Muscle of leg (tissue), 11 donors: ENCODE measurements around the gene ZNF823. TPM values are rescaled to one million over a fixed set of nuclear protein-coding genes. Genes with fewer than 3 reads are reported as not detected.
A peak's percentile ranks its signal among the peaks of the same experiment; 100 is the strongest.
"Not testable (repeated sequence)": the region's sequence is repeated elsewhere in the genome, so short reads cannot be mapped to it uniquely, and the experiment has no call there.

ENCODE experiments used
- DNase-seq: peaks from one replicate; pipeline ENCODE4 v3.0.0; 2013
- H3K27ac ChIP-seq: one replicate; pipeline ENCODE4 v1.5.1; 2013; ENCODE audit warnings: mild to moderate bottlenecking, low read length, control low read depth
- H3K27me3 ChIP-seq: one replicate; pipeline ENCODE4 v1.6.1; 2013; ENCODE audit warnings: low read length; ENCODE audit not compliant: control insufficient read depth, insufficient read depth
- H3K36me3 ChIP-seq: one replicate; pipeline ENCODE4 v1.6.1; 2013; ENCODE audit warnings: low read length; ENCODE audit not compliant: control insufficient read depth, insufficient read depth
- H3K4me1 ChIP-seq: one replicate; pipeline ENCODE4 v1.6.1; 2013; ENCODE audit warnings: low read length; ENCODE audit not compliant: control insufficient read depth, insufficient read depth
- H3K4me3 ChIP-seq: one replicate; pipeline ENCODE4 v1.5.1; 2013; ENCODE audit warnings: low read length, control low read depth
- H3K9me3 ChIP-seq: replicated peaks from 2 replicates; pipeline ENCODE4 v1.6.1; 2013; ENCODE audit warnings: low read depth, low read length; ENCODE audit not compliant: control insufficient read depth
- WGBS: methylation state at CpG from one replicate; pipeline ENCODE4 v1.1.5; 2013; ENCODE audit warnings: missing lambda C conversion rate; ENCODE audit not compliant: insufficient coverage; 5-methylcytosine and 5-hydroxymethylcytosine counted together
- polyA plus RNA-seq, 8 donors: library from polyadenylated mRNA; unstranded; fragments of 120-200 nt; gene quantifications; one replicate each; pipeline versions ENCODE4 v1.2.1 to v1.2.3, GENCODE V29; 2013; ENCODE audit warnings: inconsistent platforms in 1 of 8, low replicate concordance in 1 of 8; ENCODE audit not compliant: insufficient read length in 8 of 8, insufficient read depth in 1 of 8
- total RNA-seq: library from RNA; stranded (reverse); fragments of 120-200 nt; gene quantifications from one replicate; pipeline ENCODE4 v1.2.4, GENCODE V29; 2013

Gene ZNF823
- total and polyA plus RNA-seq, 9 donors, result 3.1 to 9.1 (median 4.2) TPM

- DNase-seq, result no peak
- Histone ChIP-seq H3K27me3 (no peaks in the 10 kb centered on the region), H3K9me3 (peaks cover 46% of the 10 kb centered on the region), H3K27ac (no peak overlapping the region), H3K36me3 (no peaks in the 10 kb centered on the region), H3K4me3 (no peak overlapping the region), H3K4me1 (no peaks in the 10 kb centered on the region)
- 100% methylated on average over 1 of the region's 2 CpGs for WGBS
These were observed 58.0 kb downstream of the ZNF823 start for GRCh38 chr19:11680689-11681302.

- Histone ChIP-seq H3K9me3 (peaks cover 37% of the 10 kb centered on the region), H3K27me3 (peaks cover 3% of the 10 kb centered on the region), H3K4me1 (peaks cover 5% of the 10 kb centered on the region), H3K4me3 (no peak overlapping the region), H3K36me3 (no peaks in the 10 kb centered on the region), H3K27ac (no peak overlapping the region)
- 92% methylated on average over 1 of the region's 1 CpG for WGBS
- no peak for DNase-seq
These were observed 60.2 kb downstream of the ZNF823 start for GRCh38 chr19:11678504-11678903.

GRCh38 chr19:11676661-11677600 is 61.8 kb downstream of the ZNF823 start:
- H3K4me1 ChIP-seq, H3K4me3 ChIP-seq, DNase-seq, H3K27me3 ChIP-seq, H3K27ac ChIP-seq, H3K36me3 ChIP-seq: not testable (repeated sequence)
- H3K9me3 ChIP-seq, result peaks cover 29% of the 10 kb centered on the region
- WGBS, result 96% methylated on average over 16 of the region's 47 CpGs

- Histone ChIP-seq H3K27ac (no peak overlapping the region), H3K9me3 (peaks cover 21% of the 10 kb centered on the region), H3K36me3 (no peaks in the 10 kb centered on the region), H3K4me1 (peaks cover 5% of the 10 kb centered on the region), H3K4me3 (no peak overlapping the region), H3K27me3 (peaks cover 3% of the 10 kb centered on the region)
- no peak for DNase-seq
- WGBS, result no CpG with 5 or more reads among the region's 6 CpGs
These were observed 63.2 kb downstream of the ZNF823 start for GRCh38 chr19:11675569-11675968.

- Histone ChIP-seq H3K36me3 (no peaks in the 10 kb centered on the region), H3K27ac (peak overlapping the region; percentile 62), H3K4me1 (peaks cover 5% of the 10 kb centered on the region), H3K4me3 (peak overlapping the region; percentile 42), H3K9me3 (peaks cover 13% of the 10 kb centered on the region), H3K27me3 (peaks cover 3% of the 10 kb centered on the region)
- WGBS, result 4% methylated on average over 26 of the region's 26 CpGs
- DNase-seq, result no peak
These were observed 64.7 kb downstream of the ZNF823 start for GRCh38 chr19:11674067-11674492.

GRCh38 chr19:11673608-11674041 is 65.1 kb downstream of the ZNF823 start:
- no peaks in the 10 kb centered on the region for H3K36me3 ChIP-seq
- peak overlapping the region; percentile 62 for H3K27ac ChIP-seq
- H3K9me3 ChIP-seq, result peaks cover 12% of the 10 kb centered on the region
- 3% methylated on average over 7 of the region's 14 CpGs for WGBS
- peaks cover 3% of the 10 kb centered on the region for H3K27me3 ChIP-seq
- H3K4me3 ChIP-seq, result peak overlapping the region; percentile 42
- DNase-seq, result peak; percentile 73
- peaks cover 5% of the 10 kb centered on the region for H3K4me1 ChIP-seq

Other genes starting within 250 kb of the ZNF823 start
- 3.4 TPM for gene ZNF653, start 233.1 kb downstream of the ZNF823 start, total RNA-seq
- 1 to 10 TPM; 4.4 to 8.3 (median 5.9) TPM for gene ZNF653, start 233.1 kb downstream of the ZNF823 start, polyA plus RNA-seq
- 39.6 TPM for gene ECSIT, start 209.8 kb downstream of the ZNF823 start, total RNA-seq
- 10 to 100 TPM; 41.6 to 51.4 (median 44.5) TPM for gene ECSIT, start 209.8 kb downstream of the ZNF823 start, polyA plus RNA-seq
- gene CNN1, start 200.1 kb downstream of the ZNF823 start, total RNA-seq, result 72.4 TPM
- gene CNN1, start 200.1 kb downstream of the ZNF823 start, polyA plus RNA-seq, result 100 to 1,000 TPM in 2 of 8 donors, 10 to 100 TPM in 6; 40.4 to 144 (median 72.4) TPM
- 32.3 TPM for gene ELOF1, start 179.7 kb downstream of the ZNF823 start, total RNA-seq
- 10 to 100 TPM; 33.5 to 43.3 (median 38.8) TPM for gene ELOF1, start 179.7 kb downstream of the ZNF823 start, polyA plus RNA-seq
- gene ACP5, start 161.3 kb downstream of the ZNF823 start, total RNA-seq, result 1.8 TPM
- gene ACP5, start 161.3 kb downstream of the ZNF823 start, polyA plus RNA-seq, result 1 to 10 TPM in 7 of 8 donors, under 1 TPM in 1; 0.81 to 4.9 (median 1.5) TPM
- 20.5 TPM for gene ZNF627, start 141.5 kb downstream of the ZNF823 start, total RNA-seq
- 10 to 100 TPM; 11.1 to 16.1 (median 12.9) TPM for gene ZNF627, start 141.5 kb downstream of the ZNF823 start, polyA plus RNA-seq
- 13.2 TPM for gene ZNF441, start 28.1 kb upstream of the ZNF823 start, total RNA-seq
- 1 to 10 TPM; 5.2 to 7.2 (median 6.2) TPM for gene ZNF441, start 28.1 kb upstream of the ZNF823 start, polyA plus RNA-seq
- 4.8 TPM for gene ZNF491, start 59.6 kb upstream of the ZNF823 start, total RNA-seq
- 1 to 10 TPM; 1.9 to 4.3 (median 2.5) TPM for gene ZNF491, start 59.6 kb upstream of the ZNF823 start, polyA plus RNA-seq
- 6.8 TPM for gene ZNF440, start 75.3 kb upstream of the ZNF823 start, total RNA-seq
- 1 to 10 TPM; 3.0 to 7.0 (median 4.8) TPM for gene ZNF440, start 75.3 kb upstream of the ZNF823 start, polyA plus RNA-seq
- gene ZNF439, start 109.8 kb upstream of the ZNF823 start, total RNA-seq, result 5.1 TPM
- gene ZNF439, start 109.8 kb upstream of the ZNF823 start, polyA plus RNA-seq, result 1 to 10 TPM; 3.2 to 5.7 (median 4.3) TPM
- 5.6 TPM for gene ZNF69, start 148.8 kb upstream of the ZNF823 start, total RNA-seq
- gene ZNF69, start 148.8 kb upstream of the ZNF823 start, polyA plus RNA-seq, result 1 to 10 TPM; 3.0 to 5.6 (median 4.2) TPM
- 7.9 TPM for gene ZNF700, start 186.2 kb upstream of the ZNF823 start, total RNA-seq
- 1 to 10 TPM; 4.6 to 9.5 (median 6.6) TPM for gene ZNF700, start 186.2 kb upstream of the ZNF823 start, polyA plus RNA-seq
- gene ZNF763, start 226.1 kb upstream of the ZNF823 start, total RNA-seq, result 2.5 TPM
- 1 to 10 TPM; 1.1 to 2.6 (median 1.8) TPM for gene ZNF763, start 226.1 kb upstream of the ZNF823 start, polyA plus RNA-seq